ENCODE results near the gene ANXA1.

ANXA1 gene

GRCh38 chr9:73137914-73138313 is 13.8 kb upstream of the ANXA1 start:
- no peak for DNase-seq (ENCODE audit: low read depth, low spot score)

- DNase-seq (ENCODE audit: low read depth, low spot score): no peak
These were observed 13.1 kb upstream of the ANXA1 start for GRCh38 chr9:73138516-73138915.

- no peak for DNase-seq (ENCODE audit: low read depth, low spot score)
These were observed 10.4 kb upstream of the ANXA1 start for GRCh38 chr9:73141282-73141681.

DNA sequence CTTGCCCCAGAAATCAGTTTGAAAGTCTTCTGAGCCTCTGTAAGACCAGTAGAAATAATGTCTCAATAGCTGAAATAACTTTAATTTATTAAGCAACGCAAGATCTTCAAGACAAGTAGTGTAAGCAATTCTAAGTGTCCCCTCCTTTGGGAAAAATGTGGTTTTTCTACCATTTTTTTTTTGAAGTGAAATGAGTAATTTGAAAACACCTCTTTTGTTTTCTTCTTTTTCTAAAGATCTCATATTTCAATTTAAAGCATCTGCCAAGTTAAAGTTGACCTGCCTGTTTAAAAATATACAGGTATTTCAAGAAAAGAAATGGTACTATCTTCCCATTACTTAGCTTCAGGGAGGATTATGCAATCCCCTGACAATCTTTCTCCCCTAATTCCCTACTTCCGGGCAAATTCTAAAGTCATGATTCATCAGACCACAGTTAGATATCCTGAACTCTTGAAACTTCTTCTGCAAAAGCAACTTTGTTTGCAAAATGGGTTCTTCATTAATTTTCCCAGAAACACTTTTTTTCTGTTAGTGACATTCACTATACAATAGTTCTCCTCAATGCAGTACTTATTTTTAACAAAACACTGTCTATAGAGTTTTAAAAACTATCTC is 7.8 kb upstream of the ANXA1 start:
- DNase-seq (ENCODE audit: low read depth, low spot score): no peak

DNA sequence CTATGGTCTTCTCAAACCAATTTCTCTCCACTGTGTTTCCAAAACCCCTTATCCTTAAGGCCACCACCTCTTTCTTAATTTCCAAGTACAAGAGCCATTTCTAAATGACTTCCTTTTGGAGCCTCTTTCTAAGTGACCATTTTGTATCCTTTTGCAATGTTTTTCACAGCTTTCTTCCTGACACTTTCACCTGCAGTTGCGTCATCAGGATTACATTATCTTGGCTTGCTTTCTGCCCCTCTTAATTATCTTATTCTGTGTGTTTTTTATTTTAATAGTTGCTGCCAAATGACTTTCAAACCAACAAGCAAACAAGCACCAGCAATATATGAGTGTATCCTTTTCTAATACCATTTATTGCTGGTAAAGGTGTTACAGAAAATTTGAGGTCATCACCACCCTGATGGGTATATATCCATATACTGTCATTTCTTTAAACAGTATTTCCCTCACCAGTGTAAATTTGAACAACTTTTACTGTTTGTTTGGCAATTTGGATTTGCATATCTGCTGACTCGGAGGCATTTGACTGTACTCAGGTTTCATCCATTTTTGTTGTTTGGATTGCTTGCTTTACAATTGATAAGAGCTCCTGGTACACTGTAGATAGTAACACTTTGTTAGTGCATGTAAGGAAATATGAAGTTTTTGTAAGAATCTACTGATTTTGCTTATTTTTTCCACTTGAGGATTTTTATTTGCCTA is 5.4 kb upstream of the ANXA1 start:
- DNase-seq (ENCODE audit: low read depth, low spot score): no peak

DNA sequence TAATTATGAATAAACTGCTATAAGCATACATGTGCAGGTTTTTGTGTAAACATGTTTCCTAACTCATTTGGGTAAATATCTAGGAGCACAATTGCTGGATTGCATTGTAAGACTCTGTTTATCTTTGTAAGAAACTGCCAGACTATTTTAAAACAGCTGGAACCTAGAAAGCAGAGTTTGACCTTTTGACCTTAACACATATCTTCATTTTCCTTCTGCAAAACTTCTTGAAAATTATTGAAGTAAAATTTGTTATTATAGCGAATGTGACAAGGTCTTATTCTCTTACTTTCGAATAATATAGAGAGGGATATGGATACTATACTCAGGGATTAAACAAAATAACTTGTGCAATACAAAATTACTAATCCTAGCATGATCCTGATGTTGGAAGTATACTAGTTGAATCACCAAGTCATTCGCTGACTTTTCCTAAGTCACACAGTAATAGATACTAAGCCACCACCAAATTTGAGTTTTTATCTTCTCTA is 3.2 kb upstream of the ANXA1 start:
- no peak for DNase-seq (ENCODE audit: low read depth, low spot score)

DNA sequence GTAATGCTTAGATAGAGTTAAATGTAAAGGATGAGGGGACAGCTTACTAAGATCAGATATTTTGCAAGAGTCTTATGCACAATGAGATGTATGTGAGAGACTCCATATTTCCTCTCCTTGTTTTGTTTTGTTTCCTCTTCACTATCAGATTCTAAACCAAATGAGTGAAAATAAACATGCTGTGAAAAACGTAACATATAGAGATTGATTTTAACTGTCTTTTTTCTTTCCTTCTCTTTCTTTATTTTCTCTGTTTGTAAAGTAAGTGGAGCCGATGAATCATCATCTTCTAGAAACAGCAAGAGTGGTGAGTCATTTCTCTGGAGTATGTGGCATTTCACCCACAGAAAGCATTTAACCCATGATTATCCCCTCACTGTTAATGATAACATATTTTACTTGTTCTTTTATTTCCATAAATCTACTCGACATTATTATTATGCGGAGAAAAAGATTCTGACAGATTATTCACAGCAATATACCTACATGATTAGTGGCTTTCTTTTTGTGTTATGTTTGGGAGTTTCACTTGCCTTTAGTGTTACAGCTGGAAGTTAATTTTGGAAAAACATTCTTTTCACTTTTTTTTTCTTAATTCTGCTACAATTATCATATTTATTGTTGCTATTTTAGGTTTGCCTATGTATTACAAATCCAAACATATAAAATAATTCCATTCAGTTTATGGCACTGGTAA is 2.1 kb upstream of the ANXA1 start:
- no peak for DNase-seq (ENCODE audit: low read depth, low spot score)

- no peak for DNase-seq (ENCODE audit: low read depth, low spot score)
These were observed 829 bp downstream of the ANXA1 start for GRCh38 chr9:73152543-73152844.

- no peak for DNase-seq (ENCODE audit: low read depth, low spot score)
These were observed 1.3 kb downstream of the ANXA1 start for GRCh38 chr9:73152953-73153352.

- no peak for DNase-seq (ENCODE audit: low read depth, low spot score)
These were observed 2.1 kb downstream of the ANXA1 start for GRCh38 chr9:73153793-73154227.

DNA sequence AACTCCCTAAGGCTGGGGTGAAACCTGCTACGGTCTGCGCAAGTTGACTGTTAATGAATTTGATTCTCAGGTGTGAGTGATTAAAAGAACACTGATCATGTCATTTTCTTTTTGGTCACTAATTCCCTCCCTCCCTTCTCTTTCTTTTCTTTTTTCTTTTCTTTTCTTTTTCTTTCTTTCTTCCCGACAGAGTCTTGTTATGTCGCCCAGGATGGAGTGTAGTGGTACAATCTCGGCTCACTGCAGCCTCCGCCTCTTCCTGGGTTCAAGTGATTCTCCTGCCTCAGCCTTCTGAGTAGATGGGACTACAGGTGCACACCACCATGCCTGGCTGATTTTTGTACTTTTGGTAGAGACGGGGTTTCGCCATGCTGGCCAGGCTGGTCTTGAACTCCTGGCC is 2.6 kb downstream of the ANXA1 start:
- no peak for DNase-seq (ENCODE audit: low read depth, low spot score)

GRCh38 chr9:73154722-73155121 is 3.1 kb downstream of the ANXA1 start:
- DNase-seq (ENCODE audit: low read depth, low spot score): no peak

DNA sequence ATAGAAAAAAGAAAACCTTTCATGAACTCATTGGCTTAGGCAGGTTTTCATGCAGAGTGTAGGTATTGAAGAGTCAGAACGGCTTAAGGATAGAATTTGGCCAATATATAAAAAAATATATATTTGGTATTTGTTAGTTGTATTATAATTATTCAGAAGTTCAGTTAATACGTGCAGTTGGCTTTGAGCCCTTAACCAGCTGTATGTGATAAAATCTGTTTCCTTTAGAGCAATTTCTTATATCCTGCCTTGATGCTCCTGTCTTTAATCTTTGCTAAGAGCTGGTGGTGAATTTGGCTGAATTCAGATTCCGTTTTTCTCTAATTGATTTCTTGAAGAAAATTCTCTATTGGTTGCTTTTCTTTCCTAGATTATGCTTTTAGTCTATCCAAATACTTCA is 3.7 kb downstream of the ANXA1 start:
- DNase-seq (ENCODE audit: low read depth, low spot score): no peak

DNA sequence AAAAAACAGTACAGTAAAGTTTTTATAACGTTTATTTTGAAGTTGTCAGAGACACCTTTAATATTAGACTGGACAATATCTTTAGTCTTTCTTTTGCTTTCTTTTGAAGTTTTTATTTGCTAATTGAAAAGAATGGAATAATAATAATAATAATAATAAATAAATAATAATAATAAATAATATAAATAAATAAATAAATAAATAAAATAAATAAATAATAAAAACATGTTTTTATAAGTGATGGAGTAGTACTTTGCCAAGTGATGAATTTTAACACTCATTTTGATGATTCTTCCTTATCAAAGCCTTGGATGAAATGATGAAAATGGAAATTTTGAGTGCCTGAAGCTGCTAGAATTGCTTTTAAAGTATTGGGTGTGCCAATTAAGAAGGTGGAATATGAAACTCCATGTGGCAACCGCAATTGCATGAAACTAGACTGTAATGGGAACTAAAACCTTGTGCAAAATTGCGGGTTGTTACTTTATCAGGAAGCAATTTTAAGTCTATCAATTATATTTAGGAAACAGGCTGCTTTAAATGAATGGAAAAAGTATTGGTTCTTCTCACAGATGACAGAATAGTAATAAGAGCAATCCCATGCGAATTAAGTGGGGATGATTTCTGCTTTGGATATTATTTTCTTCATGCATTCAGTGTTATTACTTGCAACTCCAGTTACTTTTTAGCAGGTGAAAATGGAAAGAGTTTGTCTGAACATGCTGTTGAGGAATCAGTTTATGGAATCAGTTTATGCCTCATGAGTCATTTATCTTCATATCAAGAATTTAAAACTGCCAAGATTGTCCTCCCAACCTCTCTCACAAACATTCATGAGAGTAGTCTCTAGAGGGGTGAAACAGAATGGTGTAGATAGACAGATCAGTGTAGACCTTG is 4.6 kb downstream of the ANXA1 start:
- DNase-seq (ENCODE audit: low read depth, low spot score): no peak

- no peak for DNase-seq (ENCODE audit: low read depth, low spot score)
These were observed 5.2 kb downstream of the ANXA1 start for GRCh38 chr9:73156865-73157187.

- DNase-seq (ENCODE audit: low read depth, low spot score): no peak
These were observed 6.1 kb downstream of the ANXA1 start for GRCh38 chr9:73157811-73158210.

GRCh38 chr9:73158723-73159122 is 7.1 kb downstream of the ANXA1 start:
- DNase-seq (ENCODE audit: low read depth, low spot score): no peak

DNA sequence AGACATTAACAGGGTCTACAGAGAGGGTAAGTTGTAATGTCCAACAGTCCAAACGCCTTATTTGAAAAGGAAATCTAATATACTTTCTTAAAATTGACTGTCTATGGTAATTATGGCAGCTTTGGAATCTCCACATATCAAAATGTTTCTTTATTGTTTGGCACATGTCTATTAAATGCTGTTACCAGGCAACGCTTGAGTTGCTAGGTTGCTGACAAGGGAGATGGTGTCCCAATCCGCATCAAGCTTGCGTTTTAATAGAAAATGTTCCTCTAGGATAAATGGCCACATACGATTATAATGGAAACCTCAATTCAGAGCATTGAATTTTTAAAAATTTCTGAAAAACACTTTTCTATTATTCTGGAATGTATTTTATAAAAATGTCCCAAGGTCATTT is 9.2 kb downstream of the ANXA1 start:
- DNase-seq (ENCODE audit: low read depth, low spot score): no peak

- no peak for DNase-seq (ENCODE audit: low read depth, low spot score)
These were observed 11.5 kb downstream of the ANXA1 start for GRCh38 chr9:73162987-73163768.

GRCh38 chr9:73165911-73166310 is 14.2 kb downstream of the ANXA1 start:
- DNase-seq (ENCODE audit: low read depth, low spot score): no peak

DNA sequence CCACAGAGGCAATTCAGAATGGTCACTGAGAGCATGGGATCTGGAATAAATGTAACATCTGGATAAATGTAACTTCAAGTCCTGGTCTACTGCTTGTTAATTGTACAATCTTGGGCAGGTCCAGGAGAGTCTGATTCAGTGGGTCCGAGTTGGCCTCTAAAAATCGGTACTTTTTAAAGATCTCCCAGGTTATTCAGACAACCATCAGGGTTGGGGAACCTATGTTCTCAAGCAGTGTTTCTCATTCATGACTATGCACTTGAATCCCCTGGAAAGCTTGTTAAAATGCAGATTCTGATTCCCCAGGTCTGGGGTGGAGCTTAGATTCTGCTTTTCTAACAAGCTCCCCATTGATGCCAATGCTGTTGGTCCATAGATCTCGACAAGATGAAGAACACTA is 14.8 kb downstream of the ANXA1 start:
- DNase-seq (ENCODE audit: low read depth, low spot score): no peak

All from activated CD4-positive, CD25-positive, alpha-beta regulatory T cell treated with anti-CD3 and anti-CD28 coated beads, Interleukin-2, amount 50 U/mL, for 16 hours (primary cell).